ENCODE data around the gene IL18R1. TPM values are rescaled to one million over a fixed set of nuclear protein-coding genes. Genes with fewer than 3 reads are reported as not detected.

Gene IL18R1
- total RNA-seq, 4 donors from 2014 or later = 1.6 to 3.6 (median 2.6) TPM

DNA sequence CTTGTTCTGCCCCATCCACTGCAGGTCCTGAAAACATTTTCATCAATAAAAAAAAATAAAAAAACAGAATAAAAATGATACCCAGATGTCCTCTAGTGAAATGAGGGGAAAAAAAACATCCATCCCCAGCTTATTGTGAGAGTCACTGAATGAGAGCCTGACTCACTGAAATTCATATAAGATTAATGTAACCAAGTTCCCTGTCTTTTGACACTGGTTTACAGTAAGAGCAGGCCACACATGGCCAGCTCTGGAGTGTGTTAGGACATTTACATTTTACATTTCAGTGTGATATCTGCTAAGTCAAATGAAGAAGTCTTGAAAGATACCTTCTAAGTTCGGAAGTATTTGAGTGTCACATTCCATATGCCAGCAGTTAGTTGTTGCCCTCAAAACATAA is 21.1 kb upstream of the IL18R1 start:
- no peak overlapping the region for H3K4me3 ChIP-seq (ENCODE audit: low read depth, poor library complexity, severe bottlenecking)
- intact Hi-C loops (cut with DNase I; ENCODE audit: low total_unique reads) = no loop called here
- WGBS, 2 donors = 85 to 89% methylated on average over 1 of the region's 1 CpG
- TF ChIP-seq, protein P1, sequence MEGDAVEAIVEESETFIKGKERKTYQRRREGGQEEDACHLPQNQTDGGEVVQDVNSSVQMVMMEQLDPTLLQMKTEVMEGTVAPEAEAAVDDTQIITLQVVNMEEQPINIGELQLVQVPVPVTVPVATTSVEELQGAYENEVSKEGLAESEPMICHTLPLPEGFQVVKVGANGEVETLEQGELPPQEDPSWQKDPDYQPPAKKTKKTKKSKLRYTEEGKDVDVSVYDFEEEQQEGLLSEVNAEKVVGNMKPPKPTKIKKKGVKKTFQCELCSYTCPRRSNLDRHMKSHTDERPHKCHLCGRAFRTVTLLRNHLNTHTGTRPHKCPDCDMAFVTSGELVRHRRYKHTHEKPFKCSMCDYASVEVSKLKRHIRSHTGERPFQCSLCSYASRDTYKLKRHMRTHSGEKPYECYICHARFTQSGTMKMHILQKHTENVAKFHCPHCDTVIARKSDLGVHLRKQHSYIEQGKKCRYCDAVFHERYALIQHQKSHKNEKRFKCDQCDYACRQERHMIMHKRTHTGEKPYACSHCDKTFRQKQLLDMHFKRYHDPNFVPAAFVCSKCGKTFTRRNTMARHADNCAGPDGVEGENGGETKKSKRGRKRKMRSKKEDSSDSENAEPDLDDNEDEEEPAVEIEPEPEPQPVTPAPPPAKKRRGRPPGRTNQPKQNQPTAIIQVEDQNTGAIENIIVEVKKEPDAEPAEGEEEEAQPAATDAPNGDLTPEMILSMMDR (IDR thresholded peaks at IDR 0.05) = no peak
- no peak for TF ChIP-seq POLR2A (IDR thresholded peaks at IDR 0.05)
- no peak for DNase-seq (ENCODE audit: low spot score in 2 of 2)

DNA sequence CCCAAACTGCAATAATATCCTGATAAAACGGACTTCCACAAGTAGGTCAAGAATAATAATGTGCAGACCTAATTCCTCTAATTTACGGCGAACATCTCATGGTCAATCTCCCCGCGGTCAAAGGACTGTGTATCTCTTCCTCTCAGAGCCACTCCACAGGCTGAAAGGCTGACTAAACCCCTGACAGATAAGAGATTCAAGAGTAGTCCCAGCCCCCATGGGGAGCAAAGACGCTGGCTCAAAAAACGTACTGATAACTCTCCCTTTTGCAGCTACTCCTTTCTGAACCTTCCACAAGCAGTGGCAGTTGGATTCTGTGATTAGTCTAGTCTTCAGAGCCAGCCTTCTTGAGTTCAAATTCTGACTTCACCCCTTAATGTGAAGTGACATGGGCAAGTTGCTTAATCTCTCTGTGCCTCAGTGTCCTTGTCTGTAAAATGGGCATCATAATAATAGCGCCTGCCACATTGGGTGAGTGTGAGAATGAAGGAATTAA is 19.7 kb upstream of the IL18R1 start:
- H3K4me3 ChIP-seq (ENCODE audit: low read depth, poor library complexity, severe bottlenecking) = no peak overlapping the region
- WGBS, 2 donors = 71 to 76% methylated on average over 8 of the region's 8 CpGs
- intact Hi-C loops (cut with DNase I; ENCODE audit: low total_unique reads) = no loop called here
- TF ChIP-seq, protein P1 (IDR thresholded peaks at IDR 0.05) = no peak
- TF ChIP-seq POLR2A (IDR thresholded peaks at IDR 0.05) = no peak
- DNase-seq (ENCODE audit: low spot score in 2 of 2) = no peak

DNA sequence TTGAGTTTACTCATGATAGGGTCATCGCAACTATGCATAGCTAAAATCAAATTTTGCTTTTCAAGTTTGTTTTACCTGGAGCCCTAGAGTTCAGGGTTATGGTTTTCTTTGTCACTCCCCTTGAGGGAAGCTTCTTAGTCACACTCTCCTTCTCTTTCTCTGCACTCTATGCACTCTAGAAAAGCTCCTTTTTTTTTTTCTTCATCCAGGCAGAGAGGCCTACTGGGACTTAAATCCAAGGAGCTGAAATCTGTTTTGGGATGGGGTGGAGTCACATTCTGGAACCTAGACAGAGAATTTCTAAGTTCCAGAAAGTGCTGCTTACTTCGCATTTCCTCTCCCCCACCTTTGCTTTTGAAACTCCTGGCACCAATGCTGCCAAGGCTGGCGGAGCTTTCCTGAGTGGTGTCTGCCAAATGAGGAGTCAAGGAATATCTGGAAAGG is 19.1 kb upstream of the IL18R1 start:
- WGBS, 2 donors = 52% methylated on average over 3 of the region's 3 CpGs
- no peak for DNase-seq (ENCODE audit: low spot score in 2 of 2)
- H3K4me3 ChIP-seq (ENCODE audit: low read depth, poor library complexity, severe bottlenecking) = no peak overlapping the region
- intact Hi-C loops (cut with DNase I; ENCODE audit: low total_unique reads) = no loop called here
- no peak for TF ChIP-seq POLR2A (IDR thresholded peaks at IDR 0.05)
- TF ChIP-seq, protein P1 (IDR thresholded peaks at IDR 0.05) = no peak

DNA sequence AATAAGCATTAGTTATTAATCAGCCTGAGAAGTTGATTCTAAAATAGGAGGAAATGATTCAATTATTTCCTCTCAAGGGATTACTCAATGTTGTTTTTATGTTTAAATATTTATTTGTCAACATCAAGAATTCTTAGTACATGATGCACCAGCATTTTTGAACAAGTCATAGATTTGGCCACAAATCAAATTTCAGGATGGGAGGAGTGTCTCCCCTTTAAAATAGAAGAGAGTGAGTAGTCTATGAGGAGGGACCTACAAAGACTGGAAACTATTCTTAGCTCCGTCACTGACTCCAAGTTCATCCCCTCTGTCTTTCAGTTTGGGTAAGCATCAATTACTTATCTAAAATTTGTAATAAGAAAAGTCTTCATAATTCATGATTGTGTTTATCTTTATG is 18.6 kb upstream of the IL18R1 start:
- 42 to 45% methylated on average over 1 of the region's 1 CpG for WGBS, 2 donors
- no peak for DNase-seq (ENCODE audit: low spot score in 2 of 2)
- TF ChIP-seq, protein P1 (IDR thresholded peaks at IDR 0.05) = no peak
- TF ChIP-seq POLR2A (IDR thresholded peaks at IDR 0.05) = no peak
- intact Hi-C loops (cut with DNase I; ENCODE audit: low total_unique reads) = no loop called here
- no peak overlapping the region for H3K4me3 ChIP-seq (ENCODE audit: low read depth, poor library complexity, severe bottlenecking)

DNA sequence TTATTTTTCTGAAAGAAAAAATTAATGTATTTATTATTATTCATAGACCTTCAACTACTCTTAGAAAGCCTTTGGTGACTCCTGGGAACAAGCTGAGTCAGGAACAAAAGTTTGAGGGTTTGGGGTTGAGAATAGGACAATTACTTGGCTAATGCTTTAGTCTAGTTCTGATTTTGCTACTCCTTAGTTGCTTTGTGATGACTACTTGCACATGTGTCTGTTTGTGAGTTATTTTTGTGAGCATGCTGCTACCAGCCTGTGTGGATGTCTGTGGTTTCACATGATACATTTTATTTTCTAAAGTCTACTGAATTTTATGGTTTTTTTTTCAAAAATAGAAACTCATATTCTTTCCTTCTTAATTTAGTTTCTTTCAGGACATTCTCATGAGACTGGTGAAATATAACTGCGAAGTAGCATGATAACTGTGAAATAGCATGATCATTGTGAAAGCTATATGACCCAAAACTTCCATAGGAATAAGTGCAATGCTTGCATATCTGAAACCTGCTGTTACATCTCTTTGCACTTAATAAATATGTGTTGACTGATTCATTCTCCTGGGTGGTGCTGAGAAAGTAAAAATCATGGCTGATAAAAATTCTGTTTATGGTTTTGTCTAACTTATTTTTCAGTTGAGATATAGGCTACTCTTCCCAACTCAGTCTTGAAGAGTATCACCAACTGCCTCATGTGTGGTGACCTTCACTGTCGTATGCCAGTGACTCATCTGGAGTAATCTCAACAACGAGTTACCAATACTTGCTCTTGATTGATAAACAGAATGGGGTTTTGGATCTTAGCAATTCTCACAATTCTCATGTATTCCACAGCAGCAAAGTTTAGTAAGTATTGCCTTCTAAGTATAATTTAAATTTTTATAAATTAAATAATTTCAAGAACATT is 17.9 kb upstream of the IL18R1 start:
- intact Hi-C loops (cut with DNase I; ENCODE audit: low total_unique reads) = no loop called here
- 71 to 76% methylated on average over 3 of the region's 3 CpGs for WGBS, 2 donors
- no peak for DNase-seq (ENCODE audit: low spot score in 2 of 2)
- TF ChIP-seq, protein P1 (IDR thresholded peaks at IDR 0.05) = no peak
- no peak for TF ChIP-seq POLR2A (IDR thresholded peaks at IDR 0.05)
- H3K4me3 ChIP-seq (ENCODE audit: low read depth, poor library complexity, severe bottlenecking) = no peak overlapping the region
